GM18858 (cell line): Measurements from ENCODE around the gene STUB1.

Source experiments
- ATAC-seq: cut with Tn5 transposase; IDR thresholded peaks from one replicate; pipeline ENCODE4 v1.9.1; 2021; ENCODE audit not compliant: unreplicated experiment

STUB1 gene

DNA sequence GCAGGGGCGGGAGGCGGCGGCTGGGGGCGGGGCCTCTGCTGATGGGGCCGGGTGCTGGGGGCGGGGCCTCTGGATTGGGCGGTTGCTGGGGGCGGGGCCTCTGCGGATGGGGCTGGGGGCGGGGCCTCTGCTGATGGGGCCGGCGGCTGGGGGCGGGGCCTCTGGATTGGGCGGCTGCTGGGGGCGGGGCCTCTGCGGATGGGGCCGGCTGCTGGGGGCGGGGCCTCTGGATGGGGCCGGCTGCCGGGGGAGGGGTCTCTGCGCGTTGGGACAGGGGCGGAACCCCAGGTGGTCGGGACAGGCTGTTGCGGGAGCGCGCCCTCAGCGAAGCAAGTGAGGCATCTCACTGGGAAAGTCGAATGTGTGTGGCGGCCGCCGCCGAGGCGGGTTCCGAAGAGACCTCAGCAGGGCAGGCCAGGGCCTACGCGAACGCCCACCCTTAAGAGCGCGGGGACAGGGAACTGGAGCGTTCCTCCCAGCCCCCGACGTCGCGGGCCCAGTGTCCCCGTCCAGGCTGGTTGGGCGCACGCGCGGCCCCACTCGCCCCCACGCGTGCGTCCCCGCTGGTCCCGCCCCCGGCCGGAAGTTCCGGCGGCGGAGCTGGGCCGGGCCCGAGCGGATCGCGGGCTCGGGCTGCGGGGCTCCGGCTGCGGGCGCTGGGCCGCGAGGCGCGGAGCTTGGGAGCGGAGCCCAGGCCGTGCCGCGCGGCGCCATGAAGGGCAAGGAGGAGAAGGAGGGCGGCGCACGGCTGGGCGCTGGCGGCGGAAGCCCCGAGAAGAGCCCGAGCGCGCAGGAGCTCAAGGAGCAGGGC lies at the start of gene STUB1:
Gene STUB1 (plus strand): TSS at position 597 of the 811 bp plus-strand sequence. CDS start 116 bp downstream, at position 713.
- no peak for ATAC-seq

DNA sequence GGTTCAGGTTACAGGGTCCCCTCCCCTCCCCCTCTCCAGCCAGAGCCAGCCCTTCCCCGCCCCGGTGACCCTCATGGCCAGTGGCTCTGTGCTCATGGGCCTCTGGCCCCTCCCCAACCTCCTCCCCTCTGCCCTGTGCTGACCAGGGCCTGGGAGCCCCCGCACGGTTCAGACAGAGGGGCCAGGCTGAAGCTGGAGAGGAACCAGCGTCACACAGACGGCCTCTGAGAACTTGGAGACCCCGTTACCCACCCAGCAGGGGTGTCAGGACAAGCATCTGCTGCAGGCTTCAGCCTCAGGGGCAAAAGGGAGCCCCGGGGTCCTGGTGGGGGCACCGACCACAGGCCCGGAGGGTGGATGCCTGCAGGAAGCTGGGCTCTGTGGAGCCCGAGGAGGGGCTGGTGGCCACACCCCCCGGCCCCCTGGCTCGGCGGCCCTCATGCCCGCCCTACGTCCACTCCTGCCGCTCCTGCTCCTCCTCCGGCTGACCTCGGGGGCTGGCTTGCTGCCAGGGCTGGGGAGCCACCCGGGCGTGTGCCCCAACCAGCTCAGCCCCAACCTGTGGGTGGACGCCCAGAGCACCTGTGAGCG lies 49.3 kb upstream of the STUB1 start, which contains the start of gene WFIKKN1:
Gene WFIKKN1 (plus strand): TSS at position 171 of the 591 bp plus-strand sequence. CDS start 269 bp downstream, at position 440.
- ATAC-seq: no peak

DNA sequence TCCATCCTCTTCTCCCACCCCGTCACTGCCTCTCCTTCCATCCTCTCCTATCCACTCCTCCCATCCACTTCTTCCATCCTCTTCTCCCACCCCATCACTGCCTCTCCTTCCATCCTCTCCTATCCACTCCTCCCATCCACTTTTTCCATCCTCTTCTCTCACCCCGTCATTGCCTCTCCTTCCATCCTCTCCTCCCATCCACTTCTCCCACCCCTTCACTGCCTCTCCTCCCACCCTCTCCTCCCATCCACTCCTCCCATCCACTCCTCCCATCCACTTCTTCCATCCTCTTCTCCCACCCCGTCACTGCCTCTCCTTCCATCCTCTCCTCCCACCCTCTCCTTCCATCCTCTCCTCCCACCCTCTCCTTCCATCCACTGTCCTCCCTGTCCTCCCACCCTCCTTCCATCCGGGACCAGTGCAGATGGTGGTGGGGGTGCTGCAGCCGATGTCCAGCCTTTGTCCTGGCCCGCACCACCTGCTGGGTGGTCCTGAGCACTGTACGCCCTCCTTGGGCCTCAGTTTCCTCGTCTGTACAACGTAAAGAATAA lies 48.3 kb upstream of the STUB1 start:
- ATAC-seq: no peak

DNA sequence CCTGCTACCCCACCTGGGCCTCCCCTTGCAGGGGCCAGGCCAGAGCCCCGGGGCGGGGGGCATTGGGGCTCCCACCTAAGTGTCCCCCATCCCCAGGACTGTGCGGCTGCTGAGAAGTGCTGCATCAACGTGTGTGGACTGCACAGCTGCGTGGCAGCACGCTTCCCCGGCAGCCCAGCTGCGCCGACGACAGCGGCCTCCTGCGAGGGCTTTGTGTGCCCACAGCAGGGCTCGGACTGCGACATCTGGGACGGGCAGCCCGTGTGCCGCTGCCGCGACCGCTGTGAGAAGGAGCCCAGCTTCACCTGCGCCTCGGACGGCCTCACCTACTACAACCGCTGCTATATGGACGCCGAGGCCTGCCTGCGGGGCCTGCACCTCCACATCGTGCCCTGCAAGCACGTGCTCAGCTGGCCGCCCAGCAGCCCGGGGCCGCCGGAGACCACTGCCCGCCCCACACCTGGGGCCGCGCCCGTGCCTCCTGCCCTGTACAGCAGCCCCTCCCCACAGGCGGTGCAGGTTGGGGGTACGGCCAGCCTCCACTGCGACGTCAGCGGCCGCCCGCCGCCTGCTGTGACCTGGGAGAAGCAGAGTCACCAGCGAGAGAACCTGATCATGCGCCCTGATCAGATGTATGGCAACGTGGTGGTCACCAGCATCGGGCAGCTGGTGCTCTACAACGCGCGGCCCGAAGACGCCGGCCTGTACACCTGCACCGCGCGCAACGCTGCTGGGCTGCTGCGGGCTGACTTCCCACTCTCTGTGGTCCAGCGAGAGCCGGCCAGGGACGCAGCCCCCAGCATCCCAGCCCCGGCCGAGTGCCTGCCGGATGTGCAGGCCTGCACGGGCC lies 47.5 kb upstream of the STUB1 start:
- ATAC-seq: no peak

DNA sequence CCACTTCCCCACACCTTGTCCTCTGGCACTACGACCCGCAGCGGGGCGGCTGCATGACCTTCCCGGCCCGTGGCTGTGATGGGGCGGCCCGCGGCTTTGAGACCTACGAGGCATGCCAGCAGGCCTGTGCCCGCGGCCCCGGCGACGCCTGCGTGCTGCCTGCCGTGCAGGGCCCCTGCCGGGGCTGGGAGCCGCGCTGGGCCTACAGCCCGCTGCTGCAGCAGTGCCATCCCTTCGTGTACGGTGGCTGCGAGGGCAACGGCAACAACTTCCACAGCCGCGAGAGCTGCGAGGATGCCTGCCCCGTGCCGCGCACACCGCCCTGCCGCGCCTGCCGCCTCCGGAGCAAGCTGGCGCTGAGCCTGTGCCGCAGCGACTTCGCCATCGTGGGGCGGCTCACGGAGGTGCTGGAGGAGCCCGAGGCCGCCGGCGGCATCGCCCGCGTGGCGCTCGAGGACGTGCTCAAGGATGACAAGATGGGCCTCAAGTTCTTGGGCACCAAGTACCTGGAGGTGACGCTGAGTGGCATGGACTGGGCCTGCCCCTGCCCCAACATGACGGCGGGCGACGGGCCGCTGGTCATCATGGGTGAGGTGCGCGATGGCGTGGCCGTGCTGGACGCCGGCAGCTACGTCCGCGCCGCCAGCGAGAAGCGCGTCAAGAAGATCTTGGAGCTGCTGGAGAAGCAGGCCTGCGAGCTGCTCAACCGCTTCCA lies 46.7 kb upstream of the STUB1 start:
- ATAC-seq: no peak

DNA sequence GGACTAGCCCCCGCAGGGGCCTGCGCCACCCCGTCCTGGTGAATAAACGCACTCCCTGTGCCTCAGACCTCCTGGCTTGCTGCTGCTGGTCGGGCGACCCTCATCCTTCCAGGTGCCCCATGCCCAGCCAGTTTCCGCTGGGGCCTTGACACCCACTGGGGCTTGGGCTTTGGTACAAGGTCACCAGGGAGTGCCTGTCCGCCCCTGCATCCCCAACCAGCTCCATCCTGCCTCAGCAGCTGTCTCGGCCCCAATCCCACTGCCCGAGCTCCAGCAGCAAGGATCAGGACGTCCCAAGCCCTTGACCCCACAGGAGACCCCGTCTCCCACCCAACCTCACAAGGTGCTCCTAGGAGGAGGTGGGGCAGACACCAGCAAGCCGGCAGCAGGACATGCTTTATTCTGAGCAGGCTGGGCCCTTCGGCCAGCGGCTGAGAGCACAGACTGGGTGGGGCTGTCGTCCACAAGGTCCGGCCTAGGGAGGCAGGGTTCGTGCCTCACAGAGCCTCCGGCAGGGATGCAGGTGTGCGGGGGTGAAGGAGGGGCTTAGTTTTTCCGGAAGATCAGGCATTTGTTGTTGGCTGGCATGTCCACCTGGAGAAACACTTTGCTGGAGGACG lies 46.0 kb upstream of the STUB1 start:
- ATAC-seq: no peak

DNA sequence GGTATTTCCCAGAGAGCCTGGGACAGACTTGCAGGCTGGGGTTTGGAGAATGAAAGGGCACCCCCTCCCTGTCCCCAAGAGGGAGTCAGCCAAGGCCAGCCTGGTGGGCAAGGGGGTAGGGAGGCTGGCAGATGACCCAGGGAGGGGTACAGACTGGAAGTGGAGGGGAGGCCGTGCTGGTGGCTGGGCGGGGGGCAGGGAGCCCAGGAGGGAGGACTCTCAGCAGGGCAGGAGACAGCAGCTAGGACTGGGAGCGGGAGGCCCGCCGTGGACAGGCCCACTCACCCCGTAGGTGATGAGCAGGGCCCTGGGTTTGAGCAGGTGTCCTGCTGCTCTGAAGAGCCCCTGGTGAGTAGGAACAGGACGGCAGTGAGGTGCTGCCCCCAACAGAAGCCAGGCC lies 45.2 kb upstream of the STUB1 start:
- no peak for ATAC-seq

DNA sequence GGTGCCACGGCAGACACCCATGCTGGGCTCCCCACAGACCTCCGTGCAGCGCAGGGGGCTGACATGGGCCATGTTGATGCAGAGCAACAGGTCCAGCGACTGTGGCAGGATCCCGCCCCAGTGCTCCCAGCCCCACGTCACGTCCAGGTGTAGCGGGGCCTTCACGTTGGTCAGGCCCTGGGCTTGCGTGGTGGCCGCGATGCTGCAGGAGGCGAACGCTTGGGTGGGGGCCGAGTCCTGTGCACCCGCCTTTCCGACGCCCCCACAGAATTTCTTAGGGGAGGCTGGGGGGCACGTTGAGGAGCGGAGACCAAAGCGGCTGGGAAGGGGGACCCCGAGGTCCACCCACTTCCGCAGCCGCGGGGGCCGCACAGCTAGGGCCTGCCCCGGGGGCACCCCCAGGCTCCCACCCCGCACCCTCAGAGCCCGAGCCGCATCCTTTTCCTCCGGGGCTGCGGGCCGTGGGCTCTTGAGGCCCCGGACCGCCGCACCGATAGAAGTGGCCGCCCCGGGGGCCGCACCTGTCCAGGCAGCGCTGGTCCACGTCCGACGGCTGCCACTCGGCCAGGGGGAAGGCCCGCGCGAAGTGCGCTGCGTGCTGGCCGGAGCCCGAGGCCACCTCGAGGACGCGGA lies 44.5 kb upstream of the STUB1 start:
- ATAC-seq: no peak

DNA sequence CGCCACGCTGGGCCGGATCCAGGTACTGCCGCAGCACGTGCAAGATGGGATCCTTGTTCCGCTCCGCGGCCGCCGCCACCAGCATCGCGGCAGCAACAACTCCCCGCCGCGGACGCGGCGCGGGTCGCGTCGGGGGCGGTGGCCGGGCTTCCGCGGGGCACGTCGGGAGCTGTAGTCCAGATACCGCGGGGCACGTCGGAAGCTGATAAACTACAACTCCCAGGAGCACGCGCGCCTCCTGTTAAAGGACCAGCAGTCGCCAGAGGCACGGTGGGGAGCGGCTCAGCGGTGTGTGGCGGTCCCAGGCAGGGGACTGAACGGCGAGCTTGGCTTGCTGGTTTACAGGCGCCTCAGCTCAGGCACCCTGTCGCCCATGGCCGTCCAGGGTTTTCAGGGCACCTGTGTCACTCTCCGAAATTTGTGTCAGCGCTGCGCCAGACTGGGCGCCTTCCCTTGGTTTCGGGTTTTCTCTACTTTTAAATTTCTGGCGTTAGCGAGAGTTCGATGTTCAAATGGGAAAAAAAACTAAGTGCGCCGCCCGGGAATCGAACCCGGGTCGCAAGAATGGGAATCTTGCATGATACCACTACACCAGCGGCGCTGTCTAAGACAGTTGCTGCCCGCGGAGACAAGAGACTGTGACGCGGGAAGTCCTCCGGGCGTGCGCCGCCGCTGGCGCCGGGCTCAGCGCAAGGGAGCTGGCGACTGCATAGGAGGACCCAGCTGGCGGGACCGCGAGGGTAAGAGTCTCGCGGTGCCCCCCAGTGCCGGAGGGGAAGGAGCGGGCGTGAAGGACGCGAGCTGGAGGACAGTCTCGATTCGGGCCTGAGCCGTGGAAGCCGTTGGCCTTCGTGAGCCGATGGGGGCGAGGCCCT lies 43.8 kb upstream of the STUB1 start, which contains the start of gene METTL26:
Gene METTL26 (minus strand): TSS at position 100 of the 875 bp plus-strand sequence. CDS start 15 bp downstream, at position 85.
- peak; percentile 59 for ATAC-seq

DNA sequence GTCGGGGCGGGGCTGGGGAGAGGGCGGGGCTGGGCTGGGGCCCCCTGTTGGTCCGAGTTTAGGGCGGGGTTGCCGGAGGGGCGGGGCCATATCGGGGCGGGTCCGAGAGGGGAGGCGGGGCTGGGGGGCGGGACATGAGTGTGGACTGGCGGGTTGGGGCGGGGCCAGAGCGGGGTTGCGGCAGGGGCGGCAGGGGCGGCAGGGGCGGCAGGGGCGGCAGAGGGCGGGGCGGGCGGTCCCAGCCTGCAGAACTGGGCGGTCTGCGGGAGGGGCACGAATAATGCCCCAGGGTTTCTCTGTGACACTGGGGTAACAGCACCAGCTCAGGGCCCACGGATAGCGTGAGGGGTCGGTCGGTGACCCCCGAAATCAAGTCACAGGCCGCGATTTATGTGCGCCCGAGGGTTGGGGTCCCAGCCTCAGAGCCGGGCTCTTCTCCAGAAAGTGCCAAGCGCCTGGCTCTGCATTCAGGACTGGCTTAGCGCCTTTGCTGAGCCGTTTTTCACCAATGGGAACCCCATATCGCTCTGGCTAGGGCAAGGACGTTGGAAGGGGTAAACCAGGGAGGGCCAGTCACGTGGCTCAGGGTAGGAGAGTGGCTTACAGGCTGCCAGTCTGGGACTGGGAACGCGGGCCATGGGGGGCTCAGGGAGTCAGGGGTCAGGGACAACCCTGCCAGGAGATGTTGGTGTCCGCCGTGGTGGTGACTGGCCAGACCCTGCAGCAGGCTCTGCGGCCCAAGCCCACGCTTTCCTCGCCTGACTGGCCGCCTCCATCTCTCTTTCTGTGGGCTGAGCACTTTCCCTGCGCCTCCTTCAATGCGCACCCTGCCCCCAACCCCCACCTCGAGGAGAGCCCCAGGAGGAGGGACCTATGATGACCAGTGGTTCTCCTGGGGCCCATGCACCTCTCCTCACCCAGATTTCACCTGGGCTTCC lies 42.9 kb upstream of the STUB1 start:
- no peak for ATAC-seq

DNA sequence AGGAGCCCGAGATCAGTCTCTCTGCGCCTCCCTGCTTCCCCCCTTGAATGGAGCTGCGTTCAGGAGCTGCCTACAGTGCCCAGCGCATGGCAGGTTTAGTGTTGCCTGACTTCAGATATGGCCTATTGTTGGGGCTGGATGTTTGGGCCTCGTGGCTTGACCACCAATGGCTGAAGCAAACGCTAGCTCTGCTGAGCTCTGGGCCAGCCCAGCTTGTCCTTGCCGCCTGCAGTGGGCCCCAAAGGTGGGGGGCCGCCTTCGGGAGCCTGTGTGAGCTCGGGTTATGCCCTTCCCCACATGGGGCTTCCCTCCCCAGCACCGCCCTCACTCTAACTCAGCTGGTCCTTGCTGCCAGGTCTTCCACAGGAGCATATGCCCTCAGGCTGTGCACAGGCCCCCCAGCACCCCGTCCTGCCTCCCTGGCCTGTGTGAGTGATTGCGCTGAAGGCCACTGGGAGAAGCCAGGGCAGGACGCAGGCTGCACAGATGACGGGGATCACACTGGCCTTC lies 42.1 kb upstream of the STUB1 start:
- ATAC-seq: no peak

DNA sequence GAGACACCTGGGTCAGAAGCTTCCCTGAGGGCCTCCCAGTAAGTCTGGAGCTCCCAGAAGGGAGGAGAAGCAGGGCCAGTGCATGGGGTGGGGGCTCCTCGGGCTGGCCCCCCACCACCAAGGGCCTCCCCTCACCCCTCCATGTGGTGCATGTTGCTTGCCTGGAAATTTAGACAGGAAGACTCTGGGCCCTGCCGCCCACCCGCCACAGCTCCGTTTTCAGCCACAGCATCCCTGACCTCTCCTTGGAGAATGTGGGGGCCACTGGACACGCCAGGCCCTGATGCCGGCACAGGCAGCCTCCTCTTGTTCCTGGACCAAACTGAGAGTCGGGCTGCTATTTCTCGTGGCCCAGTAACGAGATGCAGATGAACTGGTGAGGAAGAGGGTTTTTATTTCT lies 41.4 kb upstream of the STUB1 start:
- ATAC-seq: no peak

DNA sequence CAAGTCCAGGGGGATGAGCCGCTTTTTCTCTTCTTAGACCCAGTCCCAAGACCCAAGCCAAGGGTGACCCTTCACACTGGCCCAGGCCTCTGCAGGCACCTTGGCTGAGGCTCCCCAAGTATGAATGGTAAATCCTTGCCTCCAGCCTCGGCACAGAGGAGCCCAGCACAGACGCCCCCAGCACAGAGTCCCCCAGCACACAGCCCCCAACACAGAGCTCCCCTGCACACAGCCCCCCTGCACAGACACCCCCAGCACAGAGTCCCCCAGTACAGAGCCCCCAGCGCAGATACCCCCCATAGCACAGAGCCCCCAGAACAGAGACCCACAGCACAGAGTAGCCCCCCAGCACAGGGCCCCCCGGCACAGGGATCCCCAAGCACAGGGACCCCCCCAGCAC lies 39.6 kb upstream of the STUB1 start:
- no peak for ATAC-seq

DNA sequence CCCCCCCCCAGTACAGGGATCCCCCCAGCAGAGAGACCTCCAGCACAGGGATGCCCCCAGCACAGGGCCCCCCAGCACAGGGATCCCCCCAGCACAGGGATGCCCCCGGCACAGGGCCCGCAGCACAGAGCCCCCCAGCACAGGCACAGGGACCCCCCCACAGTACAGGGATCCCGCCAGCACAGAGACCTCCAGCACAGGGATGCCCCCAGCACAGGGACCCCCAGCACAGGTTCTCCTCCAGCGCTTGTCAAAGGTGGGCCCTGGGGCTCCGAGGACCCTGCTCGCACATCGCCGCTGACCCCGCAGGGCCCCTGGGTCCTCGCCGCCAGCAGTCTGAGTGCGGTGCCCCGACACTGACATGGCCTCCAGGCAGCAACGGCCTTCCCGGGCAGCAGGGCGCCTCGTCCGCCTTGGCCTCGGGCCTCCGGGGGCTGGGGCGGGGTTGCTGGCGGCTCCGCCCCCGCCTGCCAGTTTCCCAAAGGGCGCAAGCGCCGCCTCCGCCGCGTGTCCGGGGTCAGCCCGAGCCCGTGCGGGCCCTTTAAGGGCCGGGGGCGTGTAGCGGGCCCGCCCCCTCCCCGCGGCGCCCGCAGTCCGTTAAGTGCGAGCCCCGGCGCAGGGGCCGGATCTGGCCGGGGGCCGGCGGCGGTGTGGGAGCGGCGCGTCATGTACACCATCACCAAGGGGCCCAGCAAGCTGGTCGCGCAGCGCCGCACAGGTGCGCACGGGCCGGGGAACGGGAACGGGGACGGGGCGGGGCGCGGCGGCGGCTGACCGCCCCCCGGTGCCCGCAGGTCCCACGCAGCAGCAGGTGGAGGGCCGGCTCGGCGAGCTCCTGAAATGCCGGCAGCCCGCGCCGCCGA lies 38.7 kb upstream of the STUB1 start, which contains the start of gene MCRIP2:
Gene MCRIP2 (plus strand): TSS at position 503 of the 863 bp plus-strand sequence. CDS start 164 bp downstream, at position 667.
- ATAC-seq: no peak

DNA sequence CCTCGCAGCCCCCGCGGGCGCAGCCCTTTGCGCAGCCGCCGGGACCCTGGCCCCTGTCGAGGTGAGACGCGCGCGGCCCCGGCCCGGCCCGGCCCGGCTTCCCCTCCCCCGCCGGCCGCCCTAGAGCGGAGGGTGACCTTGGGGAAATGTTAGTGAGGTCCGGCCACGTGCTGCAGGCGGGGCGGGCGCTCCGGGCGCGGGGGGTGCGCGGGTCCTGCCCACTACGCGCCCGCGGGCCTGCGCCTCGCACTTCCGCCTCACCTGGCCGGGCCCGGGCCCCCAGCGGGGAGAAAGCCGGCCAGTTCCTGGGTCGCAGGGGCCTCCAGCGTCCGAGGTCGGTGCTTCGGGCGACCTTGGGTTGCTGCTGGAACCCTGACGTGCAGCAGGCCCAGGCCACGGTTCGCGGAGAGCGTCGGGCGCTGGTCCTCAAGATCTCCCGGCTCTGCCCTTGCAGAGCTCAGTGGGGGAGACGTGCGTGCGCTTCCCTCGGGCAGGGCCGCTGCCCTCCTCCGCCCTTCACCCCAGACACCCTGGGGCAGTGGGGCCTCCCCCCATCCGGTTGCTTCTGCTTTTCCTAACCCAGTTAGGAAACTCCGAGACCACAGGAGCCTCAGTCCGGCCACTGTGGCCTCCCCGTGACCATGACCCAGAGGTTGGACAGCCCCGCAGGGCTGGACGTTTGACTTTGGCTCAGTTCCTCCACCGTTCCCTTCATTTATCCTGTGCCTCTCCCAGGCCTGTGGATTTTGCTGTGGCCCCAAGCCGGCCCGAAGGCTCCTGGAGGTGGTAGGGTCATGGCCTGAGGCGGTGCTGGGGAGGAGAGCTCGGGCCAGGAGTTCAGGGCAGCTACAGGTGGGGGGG lies 37.8 kb upstream of the STUB1 start:
- no peak for ATAC-seq
